Breast epithelium (tissue), 3 donors: ENCODE measurements around the gene CCDC38.

Experiments used
- CTCF ChIP-seq, 3 donors: fragments of 450-650 bp; IDR thresholded peaks; one replicate each; pipeline ENCODE4 v1.5.1; 2016 to 2017; ENCODE audit warnings: antibody characterized with exemption in 3 of 3, mild to moderate bottlenecking in 3 of 3, moderate library complexity in 3 of 3
- POLR2A ChIP-seq: fragments of 450-650 bp; IDR thresholded peaks from one replicate; pipeline ENCODE4 v1.6.1; 2016; ENCODE audit warnings: antibody characterized with exemption, mild to moderate bottlenecking, moderate library complexity

GRCh38 chr12:95859344-95859816 lies 83.0 kb downstream of the CCDC38 start:
- peak in 1 of 3 donors; percentile 1 for TF ChIP-seq CTCF (IDR thresholded peaks at IDR 0.05)
- TF ChIP-seq POLR2A: no peak
